ENCODE results near the gene EMP2.
"Not testable (repeated sequence)": the region's sequence is repeated elsewhere in the genome, so short reads cannot be mapped to it uniquely, and the experiment has no call there.

EMP2 gene

GRCh38 chr16:10548404-10548803, 32.0 kb downstream of the EMP2 start:
- no peak for DNase-seq

- no peak for DNase-seq
These were observed 32.7 kb downstream of the EMP2 start for GRCh38 chr16:10547708-10548107.

DNA sequence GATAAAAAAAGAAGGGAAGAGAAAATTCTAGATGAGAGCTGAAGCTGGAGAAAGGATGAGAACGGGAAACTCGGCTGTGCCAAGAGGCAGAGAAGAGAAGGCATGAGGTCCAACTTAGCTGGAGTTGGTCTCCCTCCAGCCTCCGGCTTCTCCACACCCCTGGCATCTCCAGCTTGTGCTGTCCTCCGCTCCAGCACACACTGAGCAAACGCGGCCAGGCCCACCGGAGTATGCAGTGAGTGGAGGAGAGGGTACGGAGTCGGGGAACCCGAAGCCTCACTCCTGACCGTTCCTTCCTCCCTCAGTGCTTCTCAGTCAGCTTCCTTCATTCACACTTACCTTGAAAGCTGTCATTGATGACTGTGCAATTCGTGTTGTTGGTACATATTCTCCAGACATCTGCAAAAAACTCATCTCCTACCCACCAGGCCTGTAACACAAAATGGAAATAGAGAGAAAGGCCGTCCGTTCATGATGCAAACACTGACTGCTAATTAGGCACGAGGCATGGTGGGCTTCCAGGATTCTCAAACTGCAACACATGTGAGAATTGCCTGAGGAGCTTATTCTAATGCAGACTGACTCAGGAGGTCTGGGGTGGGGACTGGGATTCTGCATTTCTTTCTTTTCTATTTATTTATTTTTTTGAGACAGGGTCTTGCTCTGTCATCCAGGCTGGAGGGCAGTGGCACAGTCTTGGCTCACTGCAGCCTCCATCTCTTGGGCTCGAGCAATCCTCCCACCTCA, 37.0 kb downstream of the EMP2 start:
- no peak for DNase-seq

- no peak for DNase-seq
These were observed 39.0 kb downstream of the EMP2 start for GRCh38 chr16:10541366-10541765.

DNA sequence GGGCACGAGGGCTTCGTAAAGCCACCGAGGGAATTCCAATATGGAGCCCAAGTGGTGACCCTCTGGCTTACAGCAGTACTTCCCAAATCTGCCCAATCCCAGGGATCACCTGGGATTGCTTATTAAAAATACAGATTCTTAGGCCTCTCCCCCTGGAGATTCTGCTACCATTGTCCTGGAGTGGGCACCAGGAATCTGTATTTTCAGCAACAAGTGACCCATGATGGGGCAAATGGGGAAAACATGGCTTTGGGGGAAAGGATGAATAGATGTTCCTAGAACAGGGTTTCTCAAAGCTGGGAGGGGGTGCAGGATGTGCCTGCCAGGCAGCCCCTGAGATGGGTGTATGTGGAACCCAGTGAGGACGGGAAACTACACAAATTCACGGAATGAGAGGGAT, 40.6 kb downstream of the EMP2 start:
- no peak for DNase-seq

DNA sequence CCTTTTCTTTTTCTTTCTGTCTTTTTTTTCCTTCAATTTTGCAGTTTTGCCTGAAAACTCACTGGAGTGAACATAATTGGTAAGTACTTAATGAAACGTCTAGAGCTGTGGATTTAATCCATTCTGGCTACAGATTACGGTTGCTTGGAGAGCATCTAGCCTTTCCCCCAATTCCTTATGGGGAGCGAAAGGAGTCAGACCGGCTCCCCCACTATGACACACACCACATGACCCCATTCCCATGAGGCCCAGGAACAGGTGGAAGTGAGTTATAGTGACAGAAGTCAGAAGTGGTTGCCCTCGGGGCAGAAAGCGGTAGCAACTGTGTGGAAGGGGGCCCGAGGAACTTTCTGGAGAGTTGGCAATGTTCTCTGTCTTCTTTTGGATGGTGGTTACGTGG, 41.2 kb downstream of the EMP2 start:
- no peak for DNase-seq

DNA sequence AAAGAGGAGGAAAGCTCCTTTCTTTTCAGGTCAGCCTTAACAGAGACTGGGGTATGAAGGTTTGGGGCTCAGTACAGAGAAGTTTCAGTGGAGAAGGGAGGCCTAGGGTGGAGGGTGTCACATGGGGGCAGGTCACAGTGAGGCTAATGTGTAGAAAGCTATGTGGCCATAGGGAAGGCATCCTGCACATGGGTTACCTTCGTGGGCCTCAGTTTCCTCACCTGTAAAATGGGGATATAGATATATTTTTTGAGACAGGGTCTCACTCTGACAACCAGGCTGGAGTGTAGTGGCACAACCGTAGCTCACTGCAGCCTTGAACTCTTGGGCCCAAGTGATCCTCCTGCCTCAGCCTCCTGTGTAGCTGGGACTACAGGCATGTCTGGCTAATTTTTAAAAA, 41.8 kb downstream of the EMP2 start:
- no peak for DNase-seq

GRCh38 chr16:10537946-10538345, 42.5 kb downstream of the EMP2 start:
- DNase-seq, result no peak

DNA sequence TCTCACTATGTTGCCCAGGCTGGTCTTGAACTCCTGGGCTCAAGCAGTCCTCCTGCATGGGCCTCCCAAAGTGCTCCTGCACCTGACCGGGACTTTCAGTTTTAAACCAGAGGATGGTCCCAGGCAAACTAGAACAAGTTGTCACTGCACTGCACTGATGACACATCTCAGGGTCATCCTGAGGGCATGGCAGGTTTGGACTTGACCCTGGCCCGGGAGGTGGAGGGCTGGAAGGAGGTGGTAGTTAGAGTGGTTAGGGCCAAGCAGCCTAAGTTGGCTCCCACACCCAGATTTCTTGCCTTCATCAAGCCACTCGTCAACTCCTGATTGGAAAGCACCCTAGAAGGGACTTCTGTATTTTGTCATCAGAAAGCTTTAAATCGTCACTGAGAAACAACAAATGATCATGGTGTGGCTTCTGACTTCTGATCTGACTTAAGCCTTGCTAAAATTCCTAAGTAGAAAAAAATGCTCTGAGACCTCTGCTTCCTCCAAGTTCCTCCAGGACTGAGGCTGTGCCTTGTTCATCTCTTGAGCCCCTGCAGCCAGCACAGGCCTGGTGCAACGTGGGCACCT, 43.5 kb downstream of the EMP2 start:
- no peak for DNase-seq

DNA sequence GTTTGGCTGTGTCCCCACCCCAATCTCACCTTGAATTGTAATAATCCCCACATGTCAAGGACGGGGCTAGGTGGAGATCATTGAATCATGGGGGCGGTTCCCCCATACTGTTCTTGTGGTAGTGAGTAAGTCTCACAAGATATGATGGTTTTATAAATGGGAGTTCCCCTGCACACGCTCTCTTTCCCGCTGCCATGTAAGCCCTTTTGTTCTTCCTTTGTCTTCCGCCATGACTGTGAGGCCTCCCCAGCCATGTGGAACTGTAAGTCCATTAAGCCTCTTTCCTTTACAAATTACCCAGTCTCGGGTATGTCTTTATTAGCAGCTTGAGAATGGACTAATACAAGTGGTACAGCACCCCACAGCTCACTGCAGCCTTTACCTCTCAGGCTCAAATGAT, 44.1 kb downstream of the EMP2 start:
- DNase-seq, result not testable (repeated sequence)

DNA sequence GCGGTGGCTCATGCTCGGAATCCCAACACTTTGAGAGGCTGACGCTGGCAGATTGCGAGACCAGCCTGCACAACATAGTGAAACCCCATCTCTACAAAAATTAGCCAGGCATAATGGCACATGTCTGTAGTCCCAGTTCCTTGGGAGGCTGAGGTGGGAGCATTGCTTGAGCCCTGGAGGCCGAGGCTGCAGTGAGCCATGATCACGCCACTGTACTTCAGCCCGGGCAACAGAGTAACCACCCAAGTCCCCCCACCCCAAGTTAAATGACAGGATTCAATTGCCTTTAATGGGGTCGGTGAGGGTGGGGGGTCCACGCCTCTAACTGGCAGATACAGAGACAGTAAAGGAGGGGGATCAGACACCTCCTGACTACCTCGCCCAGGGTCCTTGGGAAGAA, 44.9 kb downstream of the EMP2 start:
- no peak for DNase-seq

GRCh38 chr16:10534748-10535147, 45.6 kb downstream of the EMP2 start:
- no peak for DNase-seq

GRCh38 chr16:10533612-10534011, 46.8 kb downstream of the EMP2 start:
- DNase-seq, result not testable (repeated sequence)

GRCh38 chr16:10531582-10531981, 48.8 kb downstream of the EMP2 start:
- no peak for DNase-seq

GRCh38 chr16:10530685-10531084, 49.7 kb downstream of the EMP2 start:
- DNase-seq, result no peak

DNA sequence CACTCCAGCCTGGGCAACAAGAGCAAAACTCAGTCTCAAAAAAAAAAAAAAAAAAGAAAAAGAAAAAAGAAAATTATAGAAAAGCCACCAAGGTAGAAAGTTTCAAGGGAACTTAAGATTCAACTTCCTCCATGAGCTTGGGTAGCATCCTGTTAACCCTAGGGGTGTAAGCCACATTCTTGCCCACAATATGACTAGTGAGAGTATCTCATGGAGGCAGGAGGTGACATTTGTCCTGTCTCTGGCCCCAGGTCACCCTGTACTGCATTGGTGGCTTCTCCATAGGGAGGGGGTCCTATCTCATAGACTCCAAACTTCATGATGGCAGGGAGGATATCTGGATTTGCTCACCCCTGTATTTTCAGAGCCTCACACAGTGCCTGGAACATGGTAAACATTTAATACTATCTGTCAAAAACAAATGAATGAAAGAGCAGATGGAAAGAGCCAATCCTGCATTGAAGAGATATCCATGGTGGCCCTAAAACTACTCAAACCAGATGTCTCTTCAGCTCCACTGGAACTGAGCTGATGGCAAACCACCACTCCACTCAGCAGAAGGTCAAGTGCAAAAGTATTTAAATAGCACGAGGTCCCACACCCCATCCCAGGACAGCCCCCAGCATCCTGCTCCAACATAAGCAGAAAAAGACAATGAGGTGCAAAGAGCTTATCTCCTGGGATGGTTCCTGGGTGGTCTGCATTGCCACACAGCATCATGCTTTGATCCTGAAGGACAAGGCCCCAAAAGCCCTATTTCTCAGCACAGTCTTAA, 50.3 kb downstream of the EMP2 start:
- no peak for DNase-seq

DNA sequence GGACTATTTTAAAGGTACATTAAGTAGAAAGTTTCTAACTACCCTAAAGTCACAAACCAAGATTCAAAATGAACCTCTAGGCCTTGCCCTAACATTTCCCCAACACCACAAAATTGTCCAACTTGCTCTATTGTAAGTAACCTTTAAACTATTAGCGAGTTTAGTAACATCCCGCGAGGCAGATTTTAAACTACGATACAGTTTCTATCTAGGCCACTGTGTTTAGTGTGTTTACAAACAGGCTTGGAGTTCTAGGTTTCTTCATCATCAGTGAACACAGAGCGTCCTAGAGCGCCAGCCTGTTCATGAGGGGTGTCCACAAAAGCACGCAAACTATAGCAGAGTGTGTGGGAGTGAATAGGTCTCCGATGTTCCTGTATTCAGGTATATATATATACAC, 51.8 kb downstream of the EMP2 start:
- DNase-seq, result no peak

DNA sequence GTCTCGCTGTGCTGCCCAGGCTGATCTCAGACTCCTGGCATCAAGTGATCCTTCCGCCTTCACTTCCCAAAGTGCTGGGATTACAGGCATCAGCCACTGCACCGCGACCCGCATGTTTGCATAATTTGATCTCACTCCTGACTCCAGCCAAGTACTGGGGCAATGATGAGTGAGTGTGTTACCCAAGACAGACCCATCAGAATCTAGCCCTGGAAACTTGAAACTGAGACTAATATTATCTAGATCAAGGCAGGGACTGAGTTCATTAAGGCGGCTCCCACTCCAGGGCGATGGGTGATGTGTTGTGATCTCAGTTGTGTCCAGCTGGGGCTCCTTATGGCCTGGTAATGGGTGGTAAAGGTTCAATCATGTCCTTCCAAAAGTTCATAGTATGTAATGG, 53.4 kb downstream of the EMP2 start:
- DNase-seq, result no peak

- no peak for DNase-seq
These were observed 55.1 kb downstream of the EMP2 start for GRCh38 chr16:10525214-10525825.

- DNase-seq, result peak; percentile 38 to 62
These were observed 57.4 kb downstream of the EMP2 start for GRCh38 chr16:10522966-10523365.

DNA sequence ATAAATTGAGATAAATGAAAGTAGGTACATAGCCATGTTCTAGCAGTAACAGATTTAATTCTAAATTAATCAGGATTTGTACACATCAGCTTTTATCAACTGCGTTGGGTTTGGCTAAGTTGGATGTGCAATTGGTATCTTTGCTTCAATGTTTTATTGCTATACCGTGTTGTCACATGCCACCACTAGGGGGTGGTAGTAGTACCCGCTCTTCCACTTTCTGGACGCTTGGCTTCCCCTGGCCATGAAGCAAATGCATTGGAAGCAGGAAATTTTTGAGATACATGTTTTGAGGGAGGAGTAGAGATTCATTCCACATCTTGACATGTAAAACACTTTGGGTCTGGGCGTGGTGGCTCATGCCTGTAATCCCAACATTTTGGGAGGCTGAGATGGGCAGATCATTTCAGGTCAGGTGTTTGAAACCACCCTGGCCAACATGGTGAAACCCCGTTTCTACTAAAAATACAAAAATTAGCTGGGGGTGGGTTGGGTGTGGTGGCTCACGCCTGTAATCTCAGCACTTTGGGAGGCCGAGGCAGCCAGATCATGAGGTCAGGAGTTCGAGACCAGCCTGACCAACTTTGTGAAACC, 58.6 kb downstream of the EMP2 start:
- peak; percentile 65 to 77 for DNase-seq

GRCh38 chr16:10520869-10521578, 59.4 kb downstream of the EMP2 start:
- DNase-seq, result no peak
